HG03039 (cell line): Measurements from ENCODE around the gene TBC1D8.
"Not testable (repeated sequence)": the region's sequence is repeated elsewhere in the genome, so short reads cannot be mapped to it uniquely, and the experiment has no call there.

ENCODE experiments used
- ATAC-seq: cut with Tn5 transposase; IDR thresholded peaks from one replicate; pipeline ENCODE4 v1.9.1; 2021; ENCODE audit warnings: mild to moderate bottlenecking, moderate library complexity; ENCODE audit not compliant: unreplicated experiment

The TBC1D8 gene

GRCh38 chr2:101151146-101151858 is at the start of gene TBC1D8:
Gene TBC1D8, minus strand, starts transcription at chr2:101151382. Its CDS starts 129 bp downstream, at chr2:101151253.
- peak; percentile 81 for ATAC-seq

- no peak for ATAC-seq
These were observed 49.5 kb upstream of the TBC1D8 start for GRCh38 chr2:101200676-101201075.

- no peak for ATAC-seq
These were observed 48.1 kb upstream of the TBC1D8 start for GRCh38 chr2:101199251-101199791.

- no peak for ATAC-seq
These were observed 46.6 kb upstream of the TBC1D8 start for GRCh38 chr2:101197814-101198213.

- no peak for ATAC-seq
These were observed 46.1 kb upstream of the TBC1D8 start for GRCh38 chr2:101197215-101197745.

- no peak for ATAC-seq
These were observed 44.9 kb upstream of the TBC1D8 start for GRCh38 chr2:101195871-101196661.

- ATAC-seq: no peak
These were observed 41.9 kb upstream of the TBC1D8 start for GRCh38 chr2:101193033-101193626.

GRCh38 chr2:101190747-101191516 is 39.8 kb upstream of the TBC1D8 start:
- no peak for ATAC-seq

GRCh38 chr2:101188683-101189405 is 37.7 kb upstream of the TBC1D8 start:
- ATAC-seq: no peak

- ATAC-seq: no peak
These were observed 35.9 kb upstream of the TBC1D8 start for GRCh38 chr2:101187131-101187530.

- no peak for ATAC-seq
These were observed 34.5 kb upstream of the TBC1D8 start for GRCh38 chr2:101185656-101186055.

GRCh38 chr2:101185085-101185484 is 33.9 kb upstream of the TBC1D8 start:
- ATAC-seq: no peak

GRCh38 chr2:101179982-101180381 is 28.8 kb upstream of the TBC1D8 start:
- no peak for ATAC-seq

GRCh38 chr2:101176803-101177202 is 25.6 kb upstream of the TBC1D8 start:
- ATAC-seq: no peak

- ATAC-seq: no peak
These were observed 24.8 kb upstream of the TBC1D8 start for GRCh38 chr2:101175991-101176390.

- no peak for ATAC-seq
These were observed 22.6 kb upstream of the TBC1D8 start for GRCh38 chr2:101173707-101174295.

- ATAC-seq: not testable (repeated sequence)
These were observed 18.6 kb upstream of the TBC1D8 start for GRCh38 chr2:101169822-101170221.

- ATAC-seq: no peak
These were observed 17.5 kb upstream of the TBC1D8 start for GRCh38 chr2:101168706-101169105.

GRCh38 chr2:101167532-101167931 is 16.4 kb upstream of the TBC1D8 start:
- ATAC-seq: not testable (repeated sequence)
